Heart left ventricle (tissue), 16 donors: ENCODE data around the gene HNRNPAB. TPM values are rescaled to one million over a fixed set of nuclear protein-coding genes. Genes with fewer than 3 reads are reported as not detected.
A peak's percentile ranks its signal among the peaks of the same experiment; 100 is the strongest.

ENCODE experiments used
- ATAC-seq, 4 donors: fragments of 200-7000 bp; cut with Tn5 transposase; one replicate each; pipeline ENCODE4 v1.9.1; 2020 to 2022; ENCODE audit warnings: moderate library complexity in 4 of 4, mild to moderate bottlenecking in 3 of 4, moderate number of reproducible peaks in 1 of 4
- DNase-seq, 5 donors: peaks; one replicate each; pipeline ENCODE4 v3.0.0-alpha.2; 2020
- H3K27ac ChIP-seq, 12 donors: fragments of 200-600 bp; sonication (generic) in 4 of 12; one replicate each; pipeline versions ENCODE4 v1.5.0 to v1.8.0; 2016 to 2022; ENCODE audit warnings: mild to moderate bottlenecking in 2 of 12
- H3K27me3 ChIP-seq, 9 donors: fragments of 200-600 bp; sonication (generic) in 2 of 9; one replicate each; pipeline versions ENCODE4 v1.5.1 to v1.8.0; 2016 to 2022; ENCODE audit warnings: mild to moderate bottlenecking in 3 of 9
- H3K36me3 ChIP-seq, 9 donors: fragments of 200-600 bp; sonication (generic) in 2 of 9; one replicate each; pipeline versions ENCODE4 v1.5.0 to v1.8.0; 2018 to 2022; ENCODE audit warnings: mild to moderate bottlenecking in 2 of 9
- H3K4me1 ChIP-seq, 12 donors: fragments of 200-600 bp; sonication (generic) in 4 of 12; one replicate each; pipeline versions ENCODE4 v1.5.0 to v1.8.0; 2016 to 2022; ENCODE audit warnings: mild to moderate bottlenecking in 3 of 12
- H3K4me3 ChIP-seq, 12 donors: fragments of 200-600 bp; sonication (generic) in 4 of 12; one replicate each; pipeline versions ENCODE4 v1.5.0 to v1.8.0; 2017 to 2022; ENCODE audit warnings: mild to moderate bottlenecking in 9 of 12, moderate library complexity in 4 of 12
- H3K9me3 ChIP-seq, 12 donors: fragments of 200-600 bp; sonication (generic) in 4 of 12; one replicate each; pipeline versions ENCODE4 v1.5.0 to v1.8.0; 2016 to 2022; ENCODE audit warnings: mild to moderate bottlenecking in 1 of 12
- CTCF ChIP-seq, 12 donors: fragments of 200-600 bp; sonication (generic) in 4 of 12; IDR thresholded peaks; one replicate each; pipeline versions ENCODE4 v1.5.0 to v1.8.0; 2018 to 2022; ENCODE audit warnings: antibody characterized with exemption in 12 of 12, mild to moderate bottlenecking in 5 of 12
- POLR2A ChIP-seq, 2 donors: fragments of 450-650 bp; IDR thresholded peaks; one replicate each; pipeline ENCODE4 v1.6.1; 2017; ENCODE audit warnings: antibody characterized with exemption in 2 of 2, mild to moderate bottlenecking in 2 of 2, moderate library complexity in 2 of 2
- WGBS, 4 donors: extraction: QIAGEN DNeasy Blood & Tissue Kit in 2 of 4; methylation state at CpG; one replicate each; pipeline versions ENCODE4 v1.1.5 to v1.1.7; 2013 to 2018; 5-methylcytosine and 5-hydroxymethylcytosine counted together
- intact Hi-C, 10 donors: fragments of 100-400 bp; cut with DNase I; formaldehyde crosslinking; loops; one replicate each; pipeline versions ENCODE4 v1.11.1 to v1.14.2; 2022
- polyA plus RNA-seq, 2 donors: library from polyadenylated mRNA; stranded (reverse); fragments of 200-250 nt; gene quantifications; one replicate each; pipeline ENCODE4 v1.2.3, GENCODE V29; 2013
- total RNA-seq, 9 donors: library from RNA; depleted of rRNA in 2 of 9; stranded (reverse); fragments of >200 nt in 2 of 9; fragmentation: NEBNext Ultra II Directional in 3 of 9; extraction: Animal tissue kit (Norgen Biotek cat#: 25700) in 3 of 9; gene quantifications; one replicate each; pipeline versions ENCODE4 v1.1.0 to v1.2.4, GENCODE V29; 2016 to 2023
- donor health status: ischemic (EF 13 %, LVEDD 7.1; RV severe dilation, severe dysfunction).
- donor health status: healthy with polysubstance abuse.
- donor health status: DM: no; HTN: yes; CAD: no.
- donor health status: DM: no; HTN: no; CAD: no.
- donor health status: ischemic (EF 25% LVEDD 6.9; RV normal size, moderate dysfunction).
- donor health status: ischemic (EF 25% LVEDD 5.7; RV mildly dilated, moderate dysfunction).
- donor health status: healthy.
- donor health status: DM: yes; HTN: yes; CAD: no.
- donor health status: ischemic (EF 35%, LVEDD 5.7; RV mildly dilated, moderate dysfunction).
- donor health status: nonischemic (EF 11% LVEDD 7.7; RV severe dilation, severe dysfunction).
- donor health status: DM: yes; HTN: yes; CAD: no.
- donor health status: PGD.
- donor health status: ischemic (EF 29% LVEDD 5.4; RV normal size, mild dysfunction).
- donor health status: nonischemic (EF 23%, LVEDD 6.1; RV moderate dilation, normal function).

Gene HNRNPAB
- total and polyA plus RNA-seq, 11 donors, result 64.2 to 150 (median 86.6) TPM

- no peaks in the 10 kb centered on the region for H3K9me3 ChIP-seq
- intact Hi-C loops, result no loop called here
- no peak overlapping the region for H3K4me3 ChIP-seq
- TF ChIP-seq CTCF (IDR thresholded peaks at IDR 0.05) (no peak), POLR2A (IDR thresholded peaks at IDR 0.05) (no peak)
- peaks cover 0 to 19% (median 0%) of the 10 kb centered on the region in 12 donors for H3K4me1 ChIP-seq
- H3K36me3 ChIP-seq, result peaks cover 0 to 98% (median 53%) of the 10 kb centered on the region in 9 donors
- H3K27ac ChIP-seq, result no peak overlapping the region
- H3K27me3 ChIP-seq, result no peaks in the 10 kb centered on the region
- ATAC-seq (peak in 2 of 4 donors; percentile 4 to 15), DNase-seq (peak in 1 of 5 donors; percentile 15)
- WGBS, 4 donors, result 90 to 95% (median 93%) methylated on average over 8 to 17 of the region's 17 CpGs
Measured at GRCh38 chr5:178224403-178224802, 20.1 kb downstream of the HNRNPAB start.

GRCh38 chr5:178225174-178225573 is 20.8 kb downstream of the HNRNPAB start:
- H3K9me3 ChIP-seq, result no peaks in the 10 kb centered on the region
- no peak for TF ChIP-seq CTCF (IDR thresholded peaks at IDR 0.05)
- no peak for TF ChIP-seq POLR2A (IDR thresholded peaks at IDR 0.05)
- WGBS, 4 donors, result 84 to 94% (median 89%) methylated on average over 5 to 6 of the region's 6 CpGs
- no peak overlapping the region for H3K4me3 ChIP-seq
- DNase-seq, result peak in 1 of 5 donors; percentile 12
- no peaks in the 10 kb centered on the region for H3K27me3 ChIP-seq
- H3K36me3 ChIP-seq, result peaks cover 0 to 98% (median 55%) of the 10 kb centered on the region in 9 donors
- ATAC-seq, result no peak
- intact Hi-C loops, result no loop called here
- no peak overlapping the region for H3K27ac ChIP-seq
- peaks cover 0 to 27% (median 3%) of the 10 kb centered on the region in 12 donors for H3K4me1 ChIP-seq

GRCh38 chr5:178227138-178227659 is 22.9 kb downstream of the HNRNPAB start:
- intact Hi-C loops, result no loop called here
- DNase-seq (no peak), ATAC-seq (no peak)
- TF ChIP-seq POLR2A (IDR thresholded peaks at IDR 0.05) (no peak), CTCF (IDR thresholded peaks at IDR 0.05) (no peak)
- Histone ChIP-seq H3K27ac (no peak overlapping the region), H3K36me3 (peaks cover 0 to 83% (median 47%) of the 10 kb centered on the region in 9 donors), H3K4me3 (no peak overlapping the region), H3K4me1 (peaks cover 5 to 26% (median 19%) of the 10 kb centered on the region in 12 donors), H3K27me3 (no peaks in the 10 kb centered on the region), H3K9me3 (no peaks in the 10 kb centered on the region)
- 72 to 99% (median 92%) methylated on average over 4 of the region's 4 CpGs for WGBS, 4 donors

GRCh38 chr5:178227929-178228328 is 23.6 kb downstream of the HNRNPAB start:
- H3K36me3 ChIP-seq, result peaks cover 0 to 76% (median 45%) of the 10 kb centered on the region in 9 donors

More at GRCh38 chr5:178227929-178228328, 23.6 kb downstream of the HNRNPAB start:
- ATAC-seq, result no peak
- Histone ChIP-seq H3K4me1 (peaks cover 5 to 29% (median 21%) of the 10 kb centered on the region in 12 donors), H3K27ac (no peak overlapping the region), H3K4me3 (no peak overlapping the region), H3K9me3 (no peaks in the 10 kb centered on the region), H3K27me3 (no peaks in the 10 kb centered on the region)
- DNase-seq, result no peak
- intact Hi-C loops, result loop anchor here in 1 of 10 donors (2.0 kb wide), 1 partner anchor 23 kb away; the partner anchor contains the start of gene HNRNPAB
- WGBS, 4 donors, result 86 to 92% (median 90%) methylated on average over 3 of the region's 3 CpGs
- TF ChIP-seq CTCF (IDR thresholded peaks at IDR 0.05) (no peak), POLR2A (IDR thresholded peaks at IDR 0.05) (no peak)
